Activated T-cell treated with anti-CD3 and anti-CD28 coated beads for 4 hours (primary cell): ENCODE data around the gene PAX2.

ENCODE experiments used
- DNase-seq: peaks from one replicate; pipeline ENCODE4 v3.0.0-alpha.2; 2020

The PAX2 gene

DNA sequence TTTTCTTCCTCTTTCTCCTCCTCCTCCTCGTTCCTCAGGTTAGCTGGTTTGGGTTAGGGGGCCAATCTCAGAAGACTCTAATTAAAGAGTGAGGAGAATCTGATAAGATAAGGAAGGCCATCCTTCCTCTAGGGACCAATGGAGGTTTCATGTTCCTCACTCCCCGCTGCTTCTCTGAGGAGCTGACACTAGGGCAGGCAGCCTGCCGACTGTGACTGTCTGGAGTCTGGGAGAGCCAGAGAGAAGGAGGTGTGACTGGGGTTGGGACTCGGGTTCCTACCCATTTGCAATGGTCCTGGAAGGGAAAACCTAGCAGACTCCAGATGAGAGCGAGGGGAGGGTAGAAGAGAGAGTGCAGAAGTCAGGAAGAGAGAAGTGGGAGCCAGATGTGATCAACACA, 15.3 kb downstream of the PAX2 start:
- DNase-seq = no peak

DNA sequence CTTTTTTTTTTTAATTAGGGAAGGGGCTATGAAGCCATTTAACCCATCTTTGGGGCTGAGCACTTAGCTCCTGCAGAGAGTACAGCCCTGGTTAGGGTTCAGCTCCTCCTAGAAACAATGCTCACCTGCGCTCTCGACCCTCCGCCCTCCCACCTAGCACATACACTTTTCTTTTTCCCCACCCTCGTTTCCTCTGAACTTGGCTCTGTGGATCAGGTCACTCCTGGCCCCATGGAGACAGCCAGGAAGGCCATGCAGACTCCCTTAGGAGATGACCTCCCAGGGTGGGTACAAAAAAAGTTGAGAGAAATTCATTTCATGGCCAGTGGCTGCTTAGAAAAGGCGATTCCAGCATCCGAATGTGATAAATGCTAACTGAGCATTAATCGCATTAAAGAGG, 15.8 kb downstream of the PAX2 start:
- DNase-seq = no peak

DNA sequence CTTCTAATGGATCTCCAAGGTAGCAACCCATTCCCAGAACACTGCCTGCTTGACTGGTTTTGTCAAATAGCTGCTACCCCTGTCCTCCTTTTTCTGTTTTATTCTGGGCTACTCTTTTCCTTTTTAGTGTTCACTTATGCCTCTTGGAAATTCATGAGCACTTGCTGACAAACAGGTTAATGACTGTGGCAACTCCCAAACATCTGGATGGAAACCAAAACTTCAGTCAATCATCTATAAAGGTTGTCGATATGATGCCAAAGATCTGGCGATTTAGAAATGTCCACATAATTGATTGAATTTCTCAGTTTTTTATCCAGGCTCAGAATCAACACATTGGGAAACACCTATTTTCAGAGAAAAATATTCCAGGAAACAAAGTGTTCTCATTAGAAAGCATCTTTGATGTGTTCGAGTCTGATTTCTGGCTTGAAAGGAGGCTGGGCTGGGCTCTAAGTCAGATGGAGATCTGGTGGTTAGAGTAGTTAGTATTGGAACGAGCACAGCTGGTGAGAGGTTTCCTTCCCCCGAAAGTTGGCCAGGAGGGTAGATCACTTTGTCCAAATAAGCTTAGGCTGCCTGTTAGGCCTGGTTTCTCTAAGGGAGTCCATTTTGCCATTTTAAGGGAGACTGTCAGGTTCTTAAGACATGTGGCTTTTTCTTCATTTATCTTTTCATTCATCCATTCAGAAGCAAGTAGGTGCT, 17.8 kb downstream of the PAX2 start:
- DNase-seq = no peak

DNA sequence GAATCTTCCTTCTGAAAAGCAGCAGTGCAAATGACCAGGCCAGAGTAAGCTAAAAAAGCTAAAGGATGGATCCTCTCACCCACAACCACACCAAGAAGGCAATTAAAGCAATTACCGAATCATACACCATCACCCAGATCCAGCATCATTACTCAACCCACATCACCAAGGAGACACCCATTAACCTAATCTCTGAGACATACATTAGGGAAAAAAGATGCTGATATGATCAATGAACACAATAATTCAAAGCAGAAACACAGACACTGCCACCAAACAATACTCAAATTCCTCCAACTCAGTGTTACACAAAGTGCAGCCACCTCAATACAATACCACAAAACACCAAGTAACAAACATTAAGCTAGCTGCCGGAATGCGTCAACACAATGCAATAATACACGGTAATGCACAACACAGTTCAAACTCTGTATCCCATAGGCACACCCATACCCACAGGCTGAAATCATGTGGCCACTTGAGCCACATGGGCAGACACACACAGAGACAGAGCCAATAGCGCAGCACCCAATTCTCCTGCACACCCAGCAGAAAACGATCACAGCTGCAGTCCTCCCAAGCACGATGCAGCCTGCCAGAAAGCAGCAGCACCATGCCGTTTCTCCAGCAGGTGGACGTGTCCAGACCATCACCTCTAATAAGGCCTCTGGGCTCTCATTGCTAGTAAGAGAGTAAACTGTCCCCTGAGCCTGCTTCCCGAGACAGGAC, 21.5 kb downstream of the PAX2 start:
- no peak for DNase-seq

DNA sequence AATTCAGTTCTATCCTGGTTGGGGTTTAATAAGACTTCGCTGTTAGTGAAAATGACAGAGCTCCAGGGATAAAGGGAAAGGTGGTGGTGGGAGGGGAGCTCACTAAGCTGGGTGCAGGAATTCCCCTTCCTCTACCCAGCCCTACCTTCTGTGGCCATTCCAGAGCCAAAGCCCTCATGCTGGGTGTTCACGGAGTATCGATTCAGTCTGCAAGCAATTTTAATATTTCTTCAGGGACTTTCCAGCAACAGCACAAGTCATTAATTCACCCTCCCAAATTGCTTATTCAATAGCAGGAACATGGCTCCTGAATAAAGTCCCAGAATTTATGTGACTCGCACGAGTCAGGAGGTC, 22.0 kb downstream of the PAX2 start:
- DNase-seq = no peak

DNA sequence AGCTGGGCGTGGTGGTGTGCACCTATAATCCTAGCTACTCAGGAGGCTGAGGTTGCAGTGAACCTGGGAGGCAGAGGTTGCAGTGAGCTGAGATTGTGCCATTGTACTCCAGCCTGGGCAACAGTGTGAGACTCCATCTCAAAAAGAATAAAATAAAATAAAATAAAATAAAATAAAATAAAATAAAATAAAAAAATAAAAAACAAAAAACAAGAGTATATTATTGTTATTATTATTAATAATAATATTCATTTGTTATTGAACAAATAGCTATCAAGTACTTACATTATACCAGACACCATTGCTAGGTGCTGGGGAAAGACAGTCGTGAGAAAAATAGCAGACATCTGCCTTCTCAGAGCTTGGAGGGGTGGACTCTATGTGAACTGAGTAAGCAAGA, 24.1 kb downstream of the PAX2 start:
- no peak for DNase-seq

DNA sequence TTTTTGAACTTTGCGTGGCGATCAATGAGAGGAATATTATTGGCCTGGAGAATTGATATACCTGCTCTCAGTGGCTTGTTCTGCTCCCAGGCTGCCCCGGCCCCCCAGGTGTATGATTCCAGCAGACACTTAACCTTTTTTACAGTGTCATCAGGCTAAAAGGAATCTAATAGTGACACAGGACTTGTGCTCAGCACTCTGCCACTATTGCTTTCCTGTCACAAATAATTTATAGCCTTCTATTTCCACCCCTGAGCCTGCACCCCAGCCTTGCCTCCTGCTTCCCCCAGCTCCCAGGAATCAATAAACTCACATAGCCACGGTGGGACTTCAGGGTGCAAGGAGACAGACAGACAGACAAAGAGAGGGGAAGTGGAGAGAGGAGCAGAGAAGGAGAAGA, 28.3 kb downstream of the PAX2 start:
- no peak for DNase-seq

DNA sequence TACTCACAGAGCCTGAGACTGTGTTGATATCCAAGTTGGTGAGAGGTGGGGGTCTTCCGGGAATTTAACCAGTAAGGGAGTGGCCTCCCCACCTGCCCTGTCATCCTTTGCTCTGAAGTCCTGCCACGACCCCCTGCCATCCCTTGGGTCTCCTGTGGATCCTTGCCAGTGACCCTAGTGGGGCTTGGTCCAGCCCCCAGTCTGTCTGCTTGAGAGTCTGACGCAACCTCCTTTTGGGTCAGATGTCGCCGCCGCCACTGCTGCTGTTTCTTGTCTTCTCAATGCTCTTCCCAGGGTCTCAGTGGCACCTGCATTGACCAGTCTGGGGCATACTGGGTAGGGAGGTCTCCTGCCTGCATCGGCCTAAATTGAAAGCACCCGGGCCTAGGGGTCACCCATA, 28.8 kb downstream of the PAX2 start:
- DNase-seq = no peak

DNA sequence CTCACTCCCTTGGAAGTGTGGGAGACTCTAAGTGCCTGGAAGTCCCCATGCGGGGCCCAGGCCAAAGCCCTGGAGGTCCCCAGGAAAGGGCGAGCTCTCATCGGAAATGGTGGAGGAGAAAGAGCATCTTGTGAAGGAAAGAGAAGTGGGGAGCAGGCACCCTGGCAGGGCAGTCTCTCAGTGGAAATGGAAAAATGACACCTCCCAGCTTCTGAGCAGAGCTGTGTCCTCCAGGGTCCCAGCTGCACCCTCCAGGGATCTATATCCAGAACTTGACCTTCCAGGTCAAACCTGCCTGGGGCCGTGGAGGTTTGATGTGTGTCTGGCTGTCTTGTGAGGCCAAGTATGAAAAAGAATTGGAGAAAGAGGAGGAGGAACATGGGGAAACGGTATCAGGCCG, 29.5 kb downstream of the PAX2 start:
- no peak for DNase-seq

DNA sequence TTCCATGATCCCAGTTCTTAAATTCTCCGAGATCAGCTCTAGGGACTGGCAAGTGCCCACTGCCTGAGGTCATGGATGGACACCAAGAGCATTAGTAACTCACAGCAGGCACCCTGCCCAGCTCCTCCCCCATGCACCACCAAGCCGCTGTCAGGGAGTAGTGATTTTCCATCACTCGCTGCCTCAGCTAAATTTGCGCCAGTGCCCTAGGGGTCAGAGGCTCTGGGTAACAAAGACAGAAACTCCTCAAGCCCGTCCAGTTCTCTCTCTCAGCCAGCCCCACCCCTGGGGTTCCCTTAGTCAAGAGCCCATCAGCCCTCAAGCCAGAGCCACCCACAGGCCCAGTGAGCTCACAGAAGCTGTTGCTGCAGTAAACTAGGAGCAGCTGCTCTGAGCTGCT, 30.0 kb downstream of the PAX2 start:
- DNase-seq = no peak

DNA sequence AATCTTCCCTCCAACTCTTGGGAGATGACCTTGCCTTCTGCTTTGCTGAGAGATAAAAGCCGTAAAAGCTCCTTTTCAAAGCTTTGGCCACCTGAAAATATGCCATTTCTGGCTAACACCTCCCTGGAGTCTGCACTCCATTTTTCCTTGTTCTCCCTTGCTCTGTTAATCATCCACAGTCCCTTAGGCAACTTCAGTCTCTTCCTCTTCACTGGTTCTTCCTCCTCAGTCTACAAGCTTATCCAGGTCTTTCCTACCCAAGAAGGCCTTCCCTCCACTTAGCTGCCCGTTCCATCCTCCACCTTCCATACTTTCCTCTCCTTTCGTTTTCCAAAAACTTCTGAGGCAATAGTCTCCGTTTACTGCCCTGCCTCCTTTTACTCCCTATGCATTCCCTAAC, 30.5 kb downstream of the PAX2 start:
- DNase-seq = no peak

DNA sequence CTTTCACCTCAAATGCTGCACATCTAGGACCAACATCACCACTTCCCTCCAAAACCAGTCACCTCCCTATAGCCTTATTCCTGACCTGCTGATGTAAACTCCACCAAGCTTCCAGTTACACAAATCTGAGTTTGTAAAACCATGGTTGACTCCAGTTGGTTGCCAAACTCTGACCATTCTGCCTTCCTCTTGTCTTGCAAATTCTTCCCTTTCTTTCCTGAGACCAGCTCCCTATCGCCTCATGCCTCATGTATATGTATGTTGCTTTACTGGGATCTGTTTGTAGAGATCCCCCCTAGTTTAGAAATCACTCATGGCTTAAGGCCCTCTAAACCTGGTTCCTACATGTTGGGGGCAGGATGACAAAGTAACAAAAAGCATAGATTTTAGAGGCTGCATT, 31.3 kb downstream of the PAX2 start:
- no peak for DNase-seq

DNA sequence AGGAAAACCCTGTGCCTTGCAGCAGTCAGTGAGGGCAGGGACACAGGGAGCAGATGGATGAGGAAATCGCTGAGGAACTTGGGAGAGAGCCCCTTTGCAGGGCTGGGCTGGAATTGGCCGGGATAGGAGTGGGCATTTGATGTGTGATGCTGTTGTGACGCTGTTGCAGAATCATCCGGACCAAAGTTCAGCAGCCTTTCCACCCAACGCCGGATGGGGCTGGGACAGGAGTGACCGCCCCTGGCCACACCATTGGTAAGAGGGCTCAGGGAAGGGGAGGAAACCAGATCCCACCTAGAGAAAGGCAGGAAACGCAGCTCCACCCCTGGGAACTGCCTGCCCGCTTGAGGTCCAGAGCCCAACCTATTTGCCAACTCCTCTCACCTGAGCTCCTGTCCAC, 33.9 kb downstream of the PAX2 start:
- no peak for DNase-seq

DNA sequence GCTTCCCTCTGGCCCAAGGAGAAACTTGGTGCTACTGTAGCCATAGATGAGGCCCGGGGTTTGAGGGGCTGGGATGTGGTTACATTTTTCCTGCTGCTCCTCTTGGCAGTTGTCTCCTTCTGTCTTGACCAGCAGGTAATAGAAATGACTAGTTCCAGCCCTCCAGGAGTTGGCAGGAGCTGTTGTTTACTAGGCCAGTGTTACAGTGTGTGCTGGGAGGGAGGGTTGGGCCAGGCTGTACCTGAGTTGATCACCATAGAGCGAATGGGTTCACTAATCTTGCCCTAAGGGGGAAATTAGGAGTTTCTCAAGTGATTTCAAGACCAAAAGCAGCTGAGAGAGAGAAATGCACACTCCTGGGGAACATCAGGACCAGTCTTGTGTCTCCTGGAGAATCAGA, 34.9 kb downstream of the PAX2 start:
- no peak for DNase-seq

DNA sequence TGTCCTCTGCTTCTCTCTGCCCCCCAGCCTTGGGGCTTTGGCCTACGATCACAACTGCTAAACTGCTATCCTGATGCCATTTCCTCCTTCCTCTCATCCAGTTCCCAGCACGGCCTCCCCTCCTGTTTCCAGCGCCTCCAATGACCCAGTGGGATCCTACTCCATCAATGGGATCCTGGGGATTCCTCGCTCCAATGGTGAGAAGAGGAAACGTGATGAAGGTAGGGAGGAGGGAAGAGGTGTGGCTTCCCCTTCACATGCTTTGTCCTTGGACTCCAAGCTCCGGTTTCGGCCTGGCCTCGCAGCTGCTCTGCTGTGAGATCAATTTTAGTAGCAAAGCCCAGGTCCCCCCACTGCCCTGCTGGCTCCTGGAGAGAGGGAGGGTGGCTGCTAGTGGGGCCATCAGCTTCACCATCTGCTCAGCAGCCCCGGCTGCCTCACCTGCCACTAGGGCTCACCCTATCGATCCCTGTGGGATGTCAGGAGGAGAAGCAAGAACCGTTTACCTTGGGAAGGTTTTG, 35.8 kb downstream of the PAX2 start:
- DNase-seq = no peak

DNA sequence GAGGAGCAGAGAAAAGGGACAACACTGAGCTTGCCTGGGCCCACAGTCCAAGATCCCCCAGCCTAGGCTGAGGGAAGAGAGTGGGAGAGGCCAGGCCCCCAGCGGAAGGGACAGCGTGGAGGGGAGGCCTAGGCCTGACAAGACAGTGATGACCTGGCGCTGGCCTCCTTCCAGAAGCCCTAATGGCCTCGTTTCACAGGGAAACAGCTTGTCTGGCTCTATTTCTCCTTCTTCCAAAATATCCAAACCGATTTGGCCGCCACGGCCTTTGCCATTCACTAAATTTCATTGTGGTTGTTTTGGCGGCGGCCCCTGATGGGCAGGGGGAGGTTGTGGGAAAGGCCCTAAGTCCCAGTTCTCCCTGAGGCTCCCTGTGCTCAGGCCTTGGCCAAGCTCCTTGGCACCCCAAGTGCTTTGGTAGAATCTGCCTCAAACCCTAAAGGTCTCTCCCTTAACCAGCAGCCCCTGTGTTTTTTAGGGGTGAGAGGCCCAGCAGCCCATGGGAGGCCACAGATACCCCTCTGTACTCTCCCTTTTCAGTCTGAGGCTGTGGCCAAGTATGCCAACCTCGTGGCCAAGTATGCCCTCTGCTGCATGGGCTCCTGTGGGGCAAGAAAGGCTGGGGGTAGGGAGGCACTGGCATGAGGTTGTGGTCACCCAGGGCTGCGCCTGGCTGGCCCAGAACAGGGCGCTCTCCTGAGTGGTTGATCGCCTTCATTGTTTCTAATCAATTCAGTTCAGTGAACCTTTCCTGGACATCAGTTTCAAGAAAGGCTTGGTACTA, 37.3 kb downstream of the PAX2 start:
- DNase-seq = no peak

DNA sequence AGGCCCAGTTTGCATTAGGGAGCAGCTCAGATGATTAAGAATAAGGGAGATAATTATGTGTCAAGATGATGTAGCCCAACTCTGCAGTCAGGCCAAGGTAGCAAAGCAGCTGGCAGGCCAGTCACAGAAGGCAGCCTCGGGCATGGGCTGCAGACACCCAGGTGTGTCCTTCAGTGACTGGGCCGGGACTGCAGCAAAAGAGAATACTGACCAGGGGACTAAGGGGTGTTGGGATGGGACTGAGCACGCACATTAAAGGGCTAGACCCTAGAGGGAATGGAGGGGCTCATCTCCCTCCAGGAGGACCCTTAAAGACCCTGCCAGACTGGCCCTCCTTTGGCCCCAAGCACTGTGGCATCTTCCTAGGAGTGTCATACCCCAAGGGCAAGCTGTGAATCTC, 38.7 kb downstream of the PAX2 start:
- DNase-seq = no peak

DNA sequence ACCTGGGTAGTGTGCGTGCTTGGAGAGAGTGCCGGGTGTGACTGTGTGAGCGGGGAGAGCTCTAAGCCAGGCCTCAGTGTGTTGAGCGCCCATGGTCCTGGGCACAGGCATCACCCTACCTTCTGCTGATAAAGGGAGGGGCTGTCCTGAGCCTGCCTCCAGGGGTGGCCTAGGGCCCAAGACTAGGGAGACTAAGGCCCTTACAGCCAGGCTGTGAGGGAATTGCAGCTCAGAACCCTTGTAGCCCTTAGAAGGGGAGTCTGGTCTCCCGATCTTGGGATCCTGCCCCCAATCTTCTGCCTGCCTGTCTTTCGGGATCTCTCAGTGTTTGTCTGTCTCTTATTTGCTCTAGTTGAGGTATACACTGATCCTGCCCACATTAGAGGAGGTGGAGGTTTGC, 41.2 kb downstream of the PAX2 start:
- no peak for DNase-seq

DNA sequence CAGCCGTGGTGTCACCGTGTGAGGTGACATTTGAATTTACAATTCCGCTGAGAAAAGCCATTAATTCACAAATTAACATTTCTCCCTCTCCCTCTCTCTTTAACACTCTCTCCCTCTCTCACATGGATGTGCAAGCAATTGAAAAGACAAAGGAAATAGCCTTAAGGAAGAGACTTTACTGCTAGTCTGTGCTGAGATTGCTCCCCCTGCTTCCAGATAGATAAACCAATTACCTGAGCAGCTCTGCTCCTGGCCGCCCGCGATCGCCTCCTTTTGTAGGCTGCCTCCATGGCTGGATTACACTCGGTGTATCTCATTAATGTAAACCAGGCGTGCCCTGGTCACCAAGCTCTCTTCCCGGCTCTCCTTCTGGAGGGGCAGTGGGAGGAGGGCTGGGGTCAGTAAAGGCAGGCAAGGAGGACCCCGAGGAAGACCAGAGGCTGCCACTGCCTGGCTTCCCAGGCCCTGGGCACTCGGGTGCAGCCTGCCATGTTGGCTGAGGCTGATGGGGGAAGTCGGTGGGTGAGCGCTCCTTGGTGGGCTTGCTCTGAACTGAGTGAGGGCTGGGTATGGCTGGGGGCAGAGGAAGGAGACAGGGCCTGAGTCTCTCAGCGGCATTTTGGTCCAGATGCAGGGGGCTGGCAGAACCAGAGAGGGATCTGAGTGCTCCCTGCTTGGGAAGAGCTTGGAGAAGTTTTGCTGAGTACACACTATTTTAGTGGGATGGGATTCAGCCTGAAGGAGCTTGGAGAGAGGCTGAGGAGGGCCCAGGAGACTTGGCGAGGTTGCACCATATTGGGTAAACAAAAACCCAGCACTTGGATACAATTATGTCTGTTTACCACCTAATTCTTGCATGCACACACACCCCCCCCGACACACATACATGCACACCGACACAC, 42.9 kb downstream of the PAX2 start:
- no peak for DNase-seq

DNA sequence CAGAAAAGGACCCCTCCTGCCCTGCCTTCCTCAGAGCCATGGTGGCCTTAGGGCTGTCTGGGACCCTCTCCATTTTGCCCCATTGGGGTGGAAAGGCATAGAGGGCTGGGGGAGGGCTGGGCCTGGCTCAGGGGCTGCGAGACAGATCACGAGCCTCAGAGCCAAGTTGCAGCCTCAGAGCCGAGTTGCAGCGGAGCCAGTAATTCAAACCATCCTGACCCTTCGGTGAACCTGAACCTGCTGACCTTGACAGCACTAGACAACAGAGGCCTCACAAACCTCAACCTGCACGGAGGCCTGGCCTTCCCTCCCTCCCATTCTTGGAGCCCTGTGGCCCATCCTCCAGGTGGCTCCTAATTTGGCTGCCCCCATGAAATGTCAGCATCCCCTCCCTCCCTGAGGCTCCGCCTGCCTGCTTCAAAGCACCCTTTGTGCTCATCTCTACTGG, 45.4 kb downstream of the PAX2 start:
- DNase-seq = no peak

DNA sequence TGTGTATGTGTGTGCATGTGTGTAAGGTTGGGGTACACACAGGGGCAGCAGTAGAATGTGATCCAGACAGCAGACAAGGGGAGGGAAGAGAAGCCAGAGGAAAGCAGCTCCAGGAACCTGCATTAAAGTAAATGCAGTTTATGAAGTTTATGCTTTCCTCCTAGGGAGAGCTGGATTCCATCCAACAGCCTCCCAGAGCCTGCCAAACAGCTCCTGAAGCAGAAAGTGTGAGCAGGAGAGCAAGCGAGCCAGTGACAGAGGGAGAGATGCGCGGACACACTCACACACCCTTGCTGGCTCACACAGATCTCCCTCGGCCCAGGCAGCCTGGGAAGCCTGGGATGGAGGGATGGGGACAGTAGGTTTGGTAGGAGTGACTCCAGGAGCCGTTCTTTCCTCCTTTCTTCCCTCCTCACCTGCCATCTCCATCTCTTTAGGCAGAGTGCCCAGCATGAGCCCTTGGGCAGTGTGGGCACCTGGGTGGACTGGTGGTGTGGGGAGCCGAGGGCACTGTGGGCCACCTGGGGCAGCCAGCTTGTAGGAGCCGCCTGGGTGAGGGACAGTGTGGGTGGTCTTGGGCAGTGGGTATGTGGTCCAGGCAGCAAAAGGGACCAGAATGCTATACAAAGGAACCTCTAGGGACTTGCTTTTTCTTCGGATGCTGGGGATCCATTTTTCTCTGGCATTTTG, 46.1 kb downstream of the PAX2 start:
- DNase-seq = no peak

DNA sequence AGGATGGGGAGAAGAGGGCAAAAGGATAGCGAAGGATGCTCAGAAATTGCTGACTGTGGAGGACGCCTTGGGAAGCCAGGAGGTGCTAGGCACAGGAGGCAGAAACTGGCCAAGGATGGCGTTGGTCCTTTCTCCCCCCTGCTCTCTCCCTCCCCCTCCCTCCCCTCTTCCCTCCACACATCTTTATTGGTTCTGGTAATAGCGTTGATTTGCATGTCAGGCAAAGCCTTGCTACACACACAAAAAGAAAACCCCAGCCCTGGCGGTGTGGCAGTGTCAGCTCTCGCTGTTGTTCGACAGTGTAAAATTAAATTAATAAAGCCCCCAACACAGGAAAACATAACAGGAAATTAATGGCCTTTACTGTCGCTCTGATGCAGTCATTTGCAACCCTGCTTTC, 47.2 kb downstream of the PAX2 start:
- DNase-seq = no peak
